ENCODE data around the gene BIVM.
A peak's percentile ranks its signal among the peaks of the same experiment; 100 is the strongest.
"Not testable (repeated sequence)": the region's sequence is repeated elsewhere in the genome, so short reads cannot be mapped to it uniquely, and the experiment has no call there.

The BIVM gene

GRCh38 chr13:102774214-102774568 is 24.7 kb upstream of the BIVM start:
- DNase-seq (ENCODE audit: low read depth) = no peak
- no peak for TF ChIP-seq CTCF (IDR thresholded peaks at IDR 0.05; ENCODE audit: control insufficient read depth, insufficient read depth, low read depth, low read length, missing control alignments)
- H3K4me3 ChIP-seq (ENCODE audit: control insufficient read depth, low read depth, low read length) = peak overlapping the region; percentile 97

- TF ChIP-seq CTCF (IDR thresholded peaks at IDR 0.05; ENCODE audit: control insufficient read depth, insufficient read depth, low read depth, low read length, missing control alignments) = no peak
- H3K4me3 ChIP-seq (ENCODE audit: control insufficient read depth, low read depth, low read length) = no peak overlapping the region
- DNase-seq (ENCODE audit: low read depth) = no peak
Measured at GRCh38 chr13:102774591-102775520, 24.1 kb upstream of the BIVM start.

DNA sequence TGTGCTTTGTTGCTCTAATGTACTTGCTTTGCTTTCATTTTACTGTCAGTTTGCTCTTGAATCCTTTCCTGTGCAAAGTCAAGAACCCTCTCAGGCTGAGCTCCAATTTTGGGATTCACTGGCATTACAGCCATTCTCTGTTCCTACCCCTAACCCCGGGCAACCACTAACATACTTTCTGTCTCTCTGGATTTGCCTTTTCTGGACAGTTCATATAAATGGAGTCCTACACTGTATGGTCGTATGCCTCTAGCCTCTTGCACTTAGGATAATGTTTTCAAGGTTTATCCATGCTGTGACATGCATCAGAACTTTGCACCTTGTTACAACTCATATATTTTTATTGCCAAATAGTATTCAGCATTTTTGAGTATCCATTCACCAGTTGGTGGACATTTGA is 22.6 kb upstream of the BIVM start:
- no peak for DNase-seq (ENCODE audit: low read depth)
- no peak for TF ChIP-seq CTCF (IDR thresholded peaks at IDR 0.05; ENCODE audit: control insufficient read depth, insufficient read depth, low read depth, low read length, missing control alignments)
- H3K4me3 ChIP-seq (ENCODE audit: control insufficient read depth, low read depth, low read length) = no peak overlapping the region

GRCh38 chr13:102777736-102778135 is 21.2 kb upstream of the BIVM start:
- no peak for TF ChIP-seq CTCF (IDR thresholded peaks at IDR 0.05; ENCODE audit: control insufficient read depth, insufficient read depth, low read depth, low read length, missing control alignments)
- DNase-seq (ENCODE audit: low read depth) = no peak
- no peak overlapping the region for H3K4me3 ChIP-seq (ENCODE audit: control insufficient read depth, low read depth, low read length)

DNA sequence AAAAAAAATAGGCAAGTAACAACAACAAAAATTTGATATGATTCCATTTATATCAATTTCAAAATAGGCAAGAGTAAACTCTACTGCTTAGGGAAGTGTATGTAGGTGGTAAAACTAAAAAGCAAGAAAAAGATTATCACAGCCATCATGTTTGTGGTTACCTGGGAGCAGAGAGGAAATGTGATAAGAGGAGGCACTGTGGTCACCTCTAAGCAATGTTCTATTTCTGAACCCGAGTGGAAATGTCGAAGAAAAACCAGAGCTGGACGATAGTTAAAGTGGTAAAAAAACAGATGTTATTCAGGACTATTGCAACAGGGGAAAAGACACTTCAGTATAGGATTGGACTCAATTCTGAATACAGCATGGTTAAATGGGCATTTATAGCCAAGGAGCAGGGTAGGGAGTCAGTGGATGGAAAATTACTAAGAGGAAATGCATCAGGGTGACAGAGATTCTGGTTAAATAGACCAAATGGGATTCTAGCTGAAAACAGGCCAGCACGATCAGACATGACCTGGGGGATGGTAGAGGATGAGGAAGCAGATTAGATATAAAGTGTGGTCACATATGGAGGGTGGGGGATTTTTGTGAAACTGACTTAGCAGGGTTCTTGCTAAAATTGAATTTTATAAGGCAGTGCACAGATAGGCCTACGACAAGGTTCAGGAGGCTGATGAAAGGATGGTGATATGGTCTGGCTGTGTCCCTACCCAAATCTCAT is 19.3 kb upstream of the BIVM start:
- no peak overlapping the region for H3K4me3 ChIP-seq (ENCODE audit: control insufficient read depth, low read depth, low read length)
- no peak for DNase-seq (ENCODE audit: low read depth)
- no peak for TF ChIP-seq CTCF (IDR thresholded peaks at IDR 0.05; ENCODE audit: control insufficient read depth, insufficient read depth, low read depth, low read length, missing control alignments)

GRCh38 chr13:102780656-102781055 is 18.3 kb upstream of the BIVM start:
- not testable (repeated sequence) for DNase-seq (ENCODE audit: low read depth); H3K4me3 ChIP-seq (ENCODE audit: control insufficient read depth, low read depth, low read length)

- TF ChIP-seq CTCF (IDR thresholded peaks at IDR 0.05; ENCODE audit: control insufficient read depth, insufficient read depth, low read depth, low read length, missing control alignments) = no peak
- H3K4me3 ChIP-seq (ENCODE audit: control insufficient read depth, low read depth, low read length) = no peak overlapping the region
- DNase-seq (ENCODE audit: low read depth) = no peak
Measured at GRCh38 chr13:102781591-102781990, 17.3 kb upstream of the BIVM start.
